Measurements from ENCODE around the gene AGO3.

The AGO3 gene

DNA sequence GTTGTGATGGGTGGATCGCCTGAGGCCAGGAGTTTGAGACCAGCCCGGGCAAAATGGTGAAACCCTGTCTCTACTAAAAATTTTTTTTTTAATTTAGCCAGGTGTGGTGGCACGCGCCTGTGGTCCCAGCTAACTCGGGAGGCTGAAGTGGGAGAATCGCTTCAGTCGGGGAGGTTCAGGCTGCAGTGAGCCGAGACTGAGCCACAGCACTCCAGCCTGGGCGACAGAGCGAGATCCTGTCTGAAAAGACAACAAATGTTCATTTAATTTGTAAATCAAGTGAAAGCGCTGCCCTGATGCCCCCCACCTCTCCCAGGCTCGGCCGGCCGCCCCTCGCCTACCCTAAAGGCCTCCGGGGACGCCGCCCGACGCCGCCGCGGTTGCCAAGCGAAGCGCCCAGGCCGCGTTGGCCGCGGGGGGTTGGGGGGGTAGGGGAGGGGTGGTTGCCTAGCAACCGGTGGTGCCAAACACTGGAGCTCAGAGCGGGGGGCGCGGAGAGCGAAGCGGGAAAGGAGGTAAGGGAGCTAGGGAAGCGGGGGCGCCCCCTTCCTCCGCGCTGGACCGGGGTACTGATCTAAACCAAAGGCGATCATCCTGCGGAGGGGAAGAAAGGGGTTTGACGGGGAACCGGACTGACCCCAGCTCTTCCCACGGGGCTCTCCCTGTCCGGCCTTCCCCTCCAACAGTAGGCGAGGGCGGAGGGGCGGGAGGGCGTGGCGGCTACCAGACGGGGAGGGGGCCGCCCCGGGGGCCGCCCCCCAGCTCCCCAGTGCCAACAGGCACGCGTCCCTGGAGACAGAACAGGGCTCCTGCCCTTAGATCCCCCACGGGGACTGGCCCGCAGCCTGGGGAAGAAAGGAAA, 153.0 kb downstream of the AGO3 start, which contains the start of gene TEKT2:
Gene TEKT2 (plus strand): TSS at position 460 of the 862 bp plus-strand sequence. CDS start 828 bp downstream, outside the sequence.
- no peak for DNase-seq (ENCODE audit: low read depth)

GRCh38 chr1:36084497-36085115, 153.7 kb downstream of the AGO3 start:
- DNase-seq (ENCODE audit: low read depth): no peak

DNA sequence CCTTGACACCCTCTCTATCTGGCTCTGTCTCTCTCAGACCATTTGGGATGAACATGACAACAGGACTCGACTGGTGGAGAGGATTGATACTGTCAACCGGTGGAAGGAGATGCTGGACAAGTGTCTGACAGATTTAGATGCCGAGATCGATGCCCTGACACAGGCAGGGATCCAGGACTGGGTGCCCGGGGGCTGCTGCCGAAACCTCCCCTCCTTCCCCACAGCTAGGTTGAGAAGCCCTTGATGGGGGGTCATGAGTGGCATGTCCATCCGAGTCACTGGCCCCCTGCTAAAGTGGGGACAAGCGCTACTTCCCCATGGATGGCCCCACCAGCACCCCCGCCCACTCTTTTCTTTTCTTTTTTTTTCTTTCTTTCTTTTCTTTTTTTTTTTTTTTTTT, 154.2 kb downstream of the AGO3 start:
- no peak for DNase-seq (ENCODE audit: low read depth)

GRCh38 chr1:36085686-36086526, 155.0 kb downstream of the AGO3 start:
- no peak for DNase-seq (ENCODE audit: low read depth)

DNA sequence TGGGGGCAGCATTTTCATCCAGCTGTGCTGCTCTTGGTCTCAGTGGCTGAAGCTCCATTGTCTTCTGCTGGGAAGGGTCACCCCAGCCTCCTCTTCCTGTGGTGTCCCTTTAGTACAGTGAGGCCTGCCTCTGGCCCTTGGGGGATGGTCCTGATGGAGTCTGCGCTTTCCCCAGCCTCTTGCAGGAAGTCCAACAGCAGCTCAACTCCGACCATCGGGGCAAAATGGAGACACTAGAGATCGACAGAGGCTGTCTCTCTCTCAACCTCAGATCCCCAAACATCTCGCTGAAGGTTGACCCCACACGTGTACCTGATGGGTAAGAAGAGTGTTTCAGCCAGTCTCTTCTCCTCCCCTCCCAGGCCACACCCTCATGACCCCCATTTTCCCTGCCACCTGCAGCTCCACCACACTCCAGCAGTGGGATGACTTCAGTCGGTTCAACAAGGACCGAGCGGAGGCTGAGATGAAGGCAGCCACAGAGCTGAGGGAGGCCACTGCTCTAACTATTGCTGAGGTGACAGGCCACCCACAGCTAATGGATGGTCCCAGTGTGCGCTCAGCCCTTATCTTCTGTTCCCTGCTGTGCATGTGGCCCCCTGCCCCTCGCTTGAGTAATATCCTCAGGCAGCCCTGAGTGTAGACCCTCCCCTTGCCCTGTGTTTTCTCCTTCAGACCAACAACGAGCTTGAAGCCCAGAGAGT, 155.8 kb downstream of the AGO3 start:
- DNase-seq (ENCODE audit: low read depth): no peak

DNA sequence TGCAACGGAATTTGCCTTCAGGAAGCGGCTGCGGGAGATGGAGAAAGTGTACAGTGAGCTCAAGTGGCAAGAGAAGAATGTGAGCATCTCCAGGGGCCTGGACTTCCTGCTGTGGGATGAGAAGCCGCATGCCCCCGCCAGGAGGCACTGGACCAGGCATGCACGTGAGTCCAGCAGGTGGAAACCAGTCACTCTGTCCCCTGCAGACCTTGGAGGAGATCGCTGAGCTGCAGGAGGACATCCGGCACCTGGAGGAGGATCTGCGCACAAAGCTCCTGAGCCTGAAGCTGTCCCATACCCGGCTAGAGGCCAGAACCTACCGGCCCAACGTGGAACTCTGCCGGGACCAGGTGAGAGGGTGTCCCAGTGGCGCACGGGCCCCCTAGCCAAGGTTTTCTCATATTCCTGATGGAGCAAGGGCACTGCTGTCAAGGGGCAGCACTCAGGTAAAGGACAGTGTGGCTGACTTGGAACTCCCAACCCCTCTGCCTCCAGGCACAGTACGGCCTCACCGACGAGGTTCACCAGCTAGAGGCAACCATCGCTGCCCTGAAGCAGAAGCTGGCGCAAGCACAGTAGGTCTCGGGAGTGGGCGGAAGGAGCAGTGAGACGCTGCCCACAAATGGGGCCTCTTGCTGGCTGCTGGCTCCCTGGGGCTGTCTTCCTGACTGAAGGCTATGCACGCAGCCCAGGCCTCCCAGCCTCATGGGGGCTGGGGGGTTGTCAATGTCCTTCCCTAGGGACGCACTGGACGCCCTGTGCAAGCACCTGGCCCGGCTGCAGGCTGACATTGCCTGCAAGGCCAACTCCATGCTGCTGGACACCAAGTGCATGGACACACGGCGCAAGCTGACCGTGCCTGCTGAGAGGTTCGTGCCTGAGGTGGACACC, 156.6 kb downstream of the AGO3 start:
- DNase-seq (ENCODE audit: low read depth): no peak

DNA sequence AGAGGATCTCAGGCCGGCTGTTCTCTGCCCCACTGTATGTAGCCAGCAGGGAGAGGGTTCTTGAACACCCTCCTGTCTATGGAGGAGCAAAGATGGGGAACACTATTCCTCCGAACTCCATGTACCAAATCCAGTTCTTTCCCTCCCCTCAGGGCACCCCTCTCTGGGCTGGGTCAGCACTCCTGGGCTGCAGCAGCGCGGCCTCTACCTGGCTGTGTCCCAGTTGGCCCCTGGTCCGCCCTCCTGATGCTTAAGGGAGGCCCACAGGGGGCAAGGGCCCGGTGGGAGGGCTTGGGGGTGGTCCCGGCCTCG, 157.3 kb downstream of the AGO3 start:
- DNase-seq (ENCODE audit: low read depth): no peak

GRCh38 chr1:36088577-36089392, 157.9 kb downstream of the AGO3 start, which contains the start of gene ADPRS:
ADPRS (plus strand) TSS chr1:36088892; CDS start chr1:36088905, 13 bp downstream.
- peak; percentile 84 for DNase-seq (ENCODE audit: low read depth)

DNA sequence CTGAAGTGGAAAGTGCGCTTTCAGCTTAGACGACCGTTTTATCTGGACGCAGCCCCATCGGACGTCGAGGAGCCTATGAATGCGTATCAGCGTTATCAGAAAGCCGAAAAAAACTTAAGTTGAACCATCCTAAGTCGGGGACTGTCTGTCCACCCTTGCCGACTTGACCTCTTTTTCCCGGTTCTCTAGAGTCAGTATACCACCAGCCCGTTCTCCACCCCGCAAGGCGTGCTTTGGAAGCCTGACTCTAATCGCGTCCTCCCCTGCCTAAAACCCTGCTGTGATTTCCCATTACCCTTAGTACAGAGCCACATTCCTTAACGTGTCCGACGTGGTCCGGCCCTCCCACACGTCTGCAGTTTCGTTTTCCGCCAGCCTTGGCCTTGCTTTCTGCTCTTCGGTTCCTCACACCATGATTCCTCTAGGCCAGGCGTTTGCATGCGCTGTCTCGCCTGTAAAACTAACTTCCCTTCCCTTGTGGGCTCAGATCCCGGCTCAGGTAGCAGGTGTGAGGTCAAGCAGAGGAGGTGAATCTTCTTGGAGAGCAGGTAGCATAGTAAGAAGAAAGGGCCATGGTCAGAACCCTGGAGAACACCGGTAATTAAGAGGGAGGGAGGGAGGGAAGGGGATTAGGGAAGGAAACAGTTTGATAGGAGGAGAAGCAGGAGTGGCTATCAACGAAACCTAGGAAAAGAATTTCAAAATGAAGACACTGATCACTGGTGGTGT, 158.7 kb downstream of the AGO3 start:
- DNase-seq (ENCODE audit: low read depth): no peak

DNA sequence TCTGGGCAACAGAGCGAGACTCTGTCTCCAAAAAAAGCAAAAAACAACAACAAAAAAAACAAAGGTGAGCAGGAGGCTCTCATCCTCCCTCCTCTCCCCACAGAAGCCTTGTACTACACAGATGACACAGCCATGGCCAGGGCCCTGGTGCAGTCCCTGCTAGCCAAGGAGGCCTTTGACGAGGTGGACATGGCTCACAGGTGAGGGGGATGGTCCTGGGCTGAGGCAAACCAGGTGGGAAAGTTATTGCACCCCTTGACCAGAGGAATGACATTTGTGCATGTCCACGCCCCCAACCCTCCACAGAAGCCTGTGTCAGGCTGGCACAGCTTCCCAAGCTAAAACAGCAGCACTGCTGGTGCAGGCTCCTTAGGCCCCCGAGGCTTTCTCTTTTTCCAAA, 160.2 kb downstream of the AGO3 start:
- no peak for DNase-seq (ENCODE audit: low read depth)

GRCh38 chr1:36091698-36092097, 160.8 kb downstream of the AGO3 start:
- no peak for DNase-seq (ENCODE audit: low read depth)

DNA sequence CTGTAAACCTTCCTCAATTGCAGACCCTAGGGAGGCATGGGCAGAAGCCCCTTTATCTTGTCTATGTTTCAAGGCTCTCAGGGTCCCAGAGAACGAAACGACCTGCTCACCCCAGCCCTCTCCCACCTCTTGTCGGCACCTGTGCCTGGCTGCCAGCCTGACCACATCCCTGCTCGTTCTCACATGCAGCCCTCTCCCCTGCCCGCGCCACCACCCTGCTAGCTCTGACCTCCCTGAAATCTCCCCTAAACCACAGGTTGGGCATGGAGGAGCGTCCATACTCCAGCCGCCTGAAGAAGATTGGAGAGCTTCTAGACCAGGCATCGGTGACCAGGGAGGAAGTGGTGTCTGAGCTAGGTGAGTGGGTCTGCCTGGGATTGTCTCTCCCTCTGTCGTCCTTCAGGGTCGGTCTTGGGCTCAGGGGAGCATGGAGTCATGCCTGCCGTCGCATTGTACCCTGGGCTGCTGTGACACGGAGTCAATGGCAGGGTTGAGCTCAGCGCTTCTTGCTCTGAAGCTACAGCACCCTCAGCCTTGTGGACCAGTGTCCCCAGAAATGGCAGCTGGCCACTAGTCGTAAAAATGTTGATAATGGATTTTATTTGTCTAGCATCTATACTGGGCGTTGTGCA, 161.4 kb downstream of the AGO3 start:
- DNase-seq (ENCODE audit: low read depth): no peak

DNA sequence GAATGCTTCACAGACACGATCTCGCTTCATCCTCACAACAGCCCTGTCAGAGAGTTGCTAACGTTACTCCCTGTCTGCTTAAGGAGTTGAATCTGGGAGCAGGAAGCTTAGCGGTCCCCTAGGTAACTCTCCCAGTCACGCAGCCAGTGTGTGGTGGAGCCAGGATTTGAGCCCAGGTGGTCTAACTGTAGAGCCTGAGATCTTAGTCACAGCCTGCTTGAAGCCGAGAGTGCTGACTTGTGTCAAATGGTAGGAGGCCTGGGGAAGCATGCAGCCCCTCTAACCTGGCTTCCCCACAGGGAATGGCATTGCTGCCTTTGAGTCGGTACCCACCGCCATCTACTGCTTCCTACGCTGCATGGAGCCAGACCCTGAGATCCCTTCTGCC, 161.9 kb downstream of the AGO3 start:
- DNase-seq (ENCODE audit: low read depth): no peak

DNA sequence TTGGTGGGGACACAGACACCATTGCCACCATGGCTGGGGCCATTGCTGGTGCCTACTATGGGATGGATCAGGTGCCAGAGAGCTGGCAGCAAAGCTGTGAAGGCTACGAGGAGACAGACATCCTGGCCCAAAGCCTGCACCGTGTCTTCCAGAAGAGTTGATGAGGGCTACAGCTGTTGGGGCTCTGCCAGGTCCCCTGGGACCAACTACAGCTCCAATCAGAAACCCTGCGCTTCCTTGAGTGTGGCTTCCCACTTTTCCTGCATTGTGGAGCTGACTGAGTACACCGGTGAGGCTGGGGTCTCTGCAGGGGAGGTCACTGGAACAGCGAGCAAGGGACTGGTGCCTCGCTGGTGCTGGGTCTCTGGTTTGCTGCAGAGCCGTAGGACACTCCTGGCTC, 162.3 kb downstream of the AGO3 start:
- no peak for DNase-seq (ENCODE audit: low read depth)

- DNase-seq (ENCODE audit: low read depth): no peak
Observed at GRCh38 chr1:36093929-36094328, 163.0 kb downstream of the AGO3 start.

- no peak for DNase-seq (ENCODE audit: low read depth)
Observed at GRCh38 chr1:36094621-36095061, 163.7 kb downstream of the AGO3 start.

- no peak for DNase-seq (ENCODE audit: low read depth)
Observed at GRCh38 chr1:36095760-36096405, 165.0 kb downstream of the AGO3 start.

Data from stimulated activated CD8-positive, alpha-beta memory T cell treated with anti-CD3 and anti-CD28 coated beads, Interleukin-7, amount 100 ng/mL, for 24 hours (primary cell).